HG03521 (cell line): ENCODE results near the gene CLDN12.

Source experiments
- ATAC-seq: cut with Tn5 transposase; IDR thresholded peaks from one replicate; pipeline ENCODE4 v1.9.1; 2021; ENCODE audit warnings: mild to moderate bottlenecking, moderate library complexity; ENCODE audit not compliant: unreplicated experiment

Gene CLDN12

GRCh38 chr7:90403174-90404113, at the start of gene CLDN12:
Gene CLDN12 (plus strand): TSS chr7:90403461. CDS start chr7:90412677, 9,216 bp downstream.
- peak; percentile 98 for ATAC-seq

DNA sequence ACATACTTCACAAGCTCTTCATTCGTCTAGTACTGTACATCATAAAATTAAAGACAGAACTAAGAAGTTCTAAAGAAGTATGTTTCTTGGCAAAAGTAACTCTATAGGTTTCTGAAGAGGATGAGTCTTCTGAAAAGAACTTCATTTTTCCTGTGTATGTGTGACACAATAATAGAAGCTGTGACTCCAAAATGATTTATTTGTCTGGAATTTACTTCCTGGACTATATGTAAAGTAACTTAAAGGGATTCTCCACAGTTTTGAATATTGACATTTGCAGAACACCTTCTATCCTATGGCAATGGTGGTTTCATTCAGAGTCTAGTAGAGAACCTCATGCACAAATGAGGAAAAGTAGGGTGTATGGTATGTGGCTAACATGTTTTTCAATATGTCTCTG, 19.8 kb upstream of the CLDN12 start:
- no peak for ATAC-seq

DNA sequence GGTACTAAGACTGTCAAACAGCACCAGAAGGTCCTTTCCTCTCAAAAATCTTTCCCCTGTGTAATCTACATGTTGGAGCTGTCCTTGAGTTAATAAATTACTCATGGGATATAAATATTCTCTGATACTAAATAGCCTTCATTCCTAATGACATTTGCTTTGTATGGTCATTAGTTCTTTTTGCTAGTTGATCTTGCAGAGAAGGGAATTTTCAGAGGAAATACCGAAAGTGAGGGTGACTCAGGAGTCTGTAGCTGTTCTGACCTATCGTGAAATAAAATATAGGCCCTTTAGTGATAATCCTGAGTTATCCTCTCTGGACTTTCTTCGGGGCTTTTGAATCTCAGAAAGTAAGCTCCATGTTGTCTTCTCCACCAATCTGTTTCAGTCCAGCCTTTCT, 19.4 kb upstream of the CLDN12 start:
- no peak for ATAC-seq

DNA sequence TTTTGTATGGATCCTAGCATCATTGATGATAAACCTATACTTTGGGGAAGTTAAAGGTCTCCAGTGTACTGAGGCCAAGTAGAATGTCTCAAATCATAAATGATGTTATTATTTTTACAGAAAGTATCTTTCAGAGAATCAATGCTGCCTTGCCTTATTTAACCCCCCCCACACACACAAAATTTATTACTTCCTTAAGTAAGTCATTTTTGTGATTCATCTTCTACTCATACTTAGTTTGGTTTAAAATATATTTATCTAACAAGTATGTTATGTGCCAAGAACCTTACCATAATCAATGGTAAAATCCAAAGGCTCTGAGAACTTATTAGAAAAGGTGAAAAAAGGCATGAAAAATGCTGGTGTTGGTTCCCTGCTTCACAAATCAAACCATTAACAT, 18.8 kb upstream of the CLDN12 start:
- no peak for ATAC-seq

GRCh38 chr7:90387470-90388240, 15.6 kb upstream of the CLDN12 start:
- no peak for ATAC-seq

- ATAC-seq: no peak
Measured at GRCh38 chr7:90390926-90391325, 12.3 kb upstream of the CLDN12 start.

DNA sequence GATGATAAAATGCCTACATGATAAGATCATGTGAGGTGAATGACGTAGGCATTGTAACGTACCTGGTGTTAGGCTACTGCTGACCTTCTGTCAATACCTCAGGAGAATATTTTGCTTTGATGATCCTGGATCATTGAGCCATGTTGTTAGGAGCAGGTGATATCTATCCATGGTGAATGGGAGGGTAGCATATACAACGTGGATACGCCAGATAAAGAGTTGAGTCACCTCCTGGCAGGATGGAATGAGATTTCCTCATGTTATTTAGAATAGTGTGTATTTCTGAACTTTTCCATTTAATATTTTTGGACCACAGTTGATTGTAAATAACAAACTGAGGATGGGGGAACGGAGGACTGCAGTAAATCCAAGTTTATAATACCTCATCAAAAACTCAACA, 11.8 kb upstream of the CLDN12 start:
- no peak for ATAC-seq

GRCh38 chr7:90396420-90396819, 6.8 kb upstream of the CLDN12 start:
- no peak for ATAC-seq

- no peak for ATAC-seq
Measured at GRCh38 chr7:90401989-90402388, 1.3 kb upstream of the CLDN12 start.

GRCh38 chr7:90402785-90403173, 482 bp upstream of the CLDN12 start:
- ATAC-seq: no peak

- no peak for ATAC-seq
Measured at GRCh38 chr7:90404777-90405176, 1.5 kb downstream of the CLDN12 start.

GRCh38 chr7:90407484-90407821, 4.2 kb downstream of the CLDN12 start:
- no peak for ATAC-seq

DNA sequence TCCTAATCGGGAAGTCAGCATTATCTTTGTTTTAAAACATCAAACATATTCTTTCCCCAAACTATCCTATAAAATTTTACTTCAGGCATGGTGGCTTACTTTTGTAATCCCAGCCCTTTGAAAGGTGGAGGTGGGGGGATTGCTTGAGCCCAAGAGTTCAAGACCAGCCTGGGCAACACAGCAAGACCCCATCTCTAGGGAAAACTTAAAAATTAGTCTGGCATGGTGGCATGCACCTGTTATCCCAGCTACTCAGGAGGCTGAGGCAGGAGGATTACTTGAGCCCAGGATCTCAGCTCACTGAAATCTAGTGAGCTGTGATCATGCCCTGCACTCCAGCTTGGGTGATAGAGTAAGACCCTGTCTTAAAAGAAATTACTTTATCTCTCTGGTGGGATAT, 4.9 kb downstream of the CLDN12 start:
- ATAC-seq: no peak

GRCh38 chr7:90409667-90410066, 6.4 kb downstream of the CLDN12 start:
- ATAC-seq: no peak

DNA sequence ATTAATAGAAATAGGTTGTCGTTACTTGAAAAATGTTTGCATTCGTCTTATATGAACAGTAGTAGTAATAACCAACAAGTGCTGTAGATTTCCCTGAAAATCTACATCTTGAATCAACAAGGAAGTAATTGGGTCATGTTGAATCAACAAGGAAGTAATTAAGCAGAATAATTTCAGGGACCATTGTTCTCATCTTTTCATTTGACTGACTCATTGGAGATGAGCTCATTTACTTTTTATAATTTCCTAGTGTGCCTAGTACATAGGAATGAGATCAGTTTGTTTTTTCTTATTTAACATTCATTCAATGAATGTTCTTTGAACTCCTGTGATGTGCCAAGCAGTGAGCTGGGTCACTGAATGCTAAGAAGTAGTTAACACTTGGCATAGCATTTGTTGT, 8.2 kb downstream of the CLDN12 start:
- no peak for ATAC-seq

- no peak for ATAC-seq
Measured at GRCh38 chr7:90412458-90413184, 9.4 kb downstream of the CLDN12 start.

GRCh38 chr7:90413185-90413528, 9.9 kb downstream of the CLDN12 start:
- ATAC-seq: no peak

- ATAC-seq: no peak
Measured at GRCh38 chr7:90421651-90422050, 18.4 kb downstream of the CLDN12 start.

DNA sequence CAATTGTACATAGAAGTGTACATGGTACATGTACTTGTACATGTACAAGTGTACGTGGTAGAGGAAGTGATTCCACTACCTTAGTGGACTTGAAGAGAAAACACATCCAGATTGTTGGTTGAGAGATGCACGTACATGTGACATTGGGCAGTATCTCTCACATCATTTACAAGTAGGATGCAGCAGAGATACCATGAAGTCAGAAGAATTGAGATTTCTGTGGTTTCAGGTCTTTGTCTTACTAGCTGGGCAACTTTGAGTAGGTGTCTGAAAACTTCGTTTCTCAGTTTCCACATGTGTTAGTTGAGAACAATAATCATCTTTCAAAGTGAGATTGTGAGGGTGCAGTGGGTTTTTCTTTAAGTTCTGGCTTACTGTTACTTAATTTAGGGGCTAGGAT, 21.5 kb downstream of the CLDN12 start:
- peak; percentile 88 for ATAC-seq

GRCh38 chr7:90425376-90425775, 22.1 kb downstream of the CLDN12 start:
- no peak for ATAC-seq

- ATAC-seq: no peak
Measured at GRCh38 chr7:90430614-90431460, 27.6 kb downstream of the CLDN12 start.
